HG02938 (cell line): ENCODE measurements around the gene TUBGCP6.

Experiments used
- ATAC-seq: cut with Tn5 transposase; IDR thresholded peaks from one replicate; pipeline ENCODE4 v1.9.1; 2021; ENCODE audit warnings: mild to moderate bottlenecking, moderate library complexity; ENCODE audit not compliant: unreplicated experiment

Gene TUBGCP6

GRCh38 chr22:50264104-50264745 is 19.4 kb upstream of the TUBGCP6 start:
- no peak for ATAC-seq

- no peak for ATAC-seq
These were observed 18.3 kb upstream of the TUBGCP6 start for GRCh38 chr22:50262973-50263617.

- no peak for ATAC-seq
These were observed 17.7 kb upstream of the TUBGCP6 start for GRCh38 chr22:50262460-50262911.

GRCh38 chr22:50261615-50262459 is 17.0 kb upstream of the TUBGCP6 start, which contains the start of gene MAPK12:
Gene MAPK12 (minus strand): TSS chr22:50261683. CDS start chr22:50261509, 174 bp downstream.
- no peak for ATAC-seq

GRCh38 chr22:50260801-50261614 is 16.2 kb upstream of the TUBGCP6 start:
- no peak for ATAC-seq

- no peak for ATAC-seq
These were observed 15.6 kb upstream of the TUBGCP6 start for GRCh38 chr22:50260434-50260800.

- ATAC-seq, result no peak
These were observed 14.5 kb upstream of the TUBGCP6 start for GRCh38 chr22:50259302-50259701.

GRCh38 chr22:50258361-50259292 is 13.8 kb upstream of the TUBGCP6 start:
- ATAC-seq, result no peak

- ATAC-seq, result no peak
These were observed 12.9 kb upstream of the TUBGCP6 start for GRCh38 chr22:50257451-50258360.

- no peak for ATAC-seq
These were observed 12.2 kb upstream of the TUBGCP6 start for GRCh38 chr22:50257041-50257440.

- ATAC-seq, result no peak
These were observed 11.5 kb upstream of the TUBGCP6 start for GRCh38 chr22:50256258-50256862.

GRCh38 chr22:50255607-50256006 is 10.8 kb upstream of the TUBGCP6 start:
- ATAC-seq, result no peak

GRCh38 chr22:50255099-50255498 is 10.3 kb upstream of the TUBGCP6 start:
- no peak for ATAC-seq

- no peak for ATAC-seq
These were observed 9.1 kb upstream of the TUBGCP6 start for GRCh38 chr22:50253941-50254340.

GRCh38 chr22:50253046-50253915 is 8.5 kb upstream of the TUBGCP6 start:
- no peak for ATAC-seq

GRCh38 chr22:50252082-50253045 is 7.5 kb upstream of the TUBGCP6 start:
- ATAC-seq, result no peak
